Glutamatergic neuron (in vitro differentiated cells): ENCODE measurements around the gene LCP2. TPM values are rescaled to one million over a fixed set of nuclear protein-coding genes. Genes with fewer than 3 reads are reported as not detected.

Experiments
- DNase-seq: peaks from one replicate; pipeline ENCODE4 v3.0.0; 2022
- H3K27ac Mint-ChIP-seq: one replicate; pipeline ENCODE4 v1.8.0; 2020; ENCODE audit warnings: mild to moderate bottlenecking, mixed read lengths, inconsistent platforms; ENCODE audit not compliant: unreplicated experiment
- H3K27me3 Mint-ChIP-seq: one replicate; pipeline ENCODE4 v1.8.0; 2020; ENCODE audit warnings: mild to moderate bottlenecking, moderate library complexity, mixed read lengths, inconsistent platforms; ENCODE audit not compliant: unreplicated experiment
- H3K36me3 Mint-ChIP-seq: one replicate; pipeline ENCODE4 v1.8.0; 2020; ENCODE audit warnings: mild to moderate bottlenecking, mixed read lengths, inconsistent platforms; ENCODE audit not compliant: unreplicated experiment
- H3K4me1 Mint-ChIP-seq: one replicate; pipeline ENCODE4 v1.8.0; 2020; ENCODE audit warnings: mild to moderate bottlenecking, low read depth, mixed read lengths, inconsistent platforms; ENCODE audit not compliant: unreplicated experiment
- H3K4me3 Mint-ChIP-seq: one replicate; pipeline ENCODE4 v1.8.0; 2020; ENCODE audit warnings: mild to moderate bottlenecking, mixed read lengths, inconsistent platforms; ENCODE audit not compliant: unreplicated experiment
- H3K9me3 Mint-ChIP-seq: one replicate; pipeline ENCODE4 v1.8.0; 2020; ENCODE audit warnings: mild to moderate bottlenecking, moderate library complexity, mixed read lengths, inconsistent platforms; ENCODE audit not compliant: unreplicated experiment
- CTCF ChIP-seq: fragments of 200-600 bp; sonication (generic); IDR thresholded peaks from one replicate; pipeline ENCODE4 v1.5.0; 2021; ENCODE audit not compliant: partially characterized antibody, unreplicated experiment
- total RNA-seq: library from RNA; stranded (reverse); fragmentation: NEBNext Ultra II Directional; extraction: Animal tissue kit (Norgen Biotek cat#: 25700); gene quantifications from one replicate; pipeline ENCODE4 v1.2.1, GENCODE V29; 2021; ENCODE audit not compliant: unreplicated experiment

Gene LCP2
- total RNA-seq, 1 donor from 2014 or later, result not detected

GRCh38 chr5:170337045-170337733 is 39.6 kb upstream of the LCP2 start:
- no peak for DNase-seq
- no peak overlapping the region for H3K4me3 Mint-ChIP-seq
- no peaks in the 10 kb centered on the region for H3K36me3 Mint-ChIP-seq
- no peaks in the 10 kb centered on the region for H3K4me1 Mint-ChIP-seq
- H3K27ac Mint-ChIP-seq, result no peak overlapping the region
- peaks cover 7% of the 10 kb centered on the region for H3K27me3 Mint-ChIP-seq
- peaks cover 2% of the 10 kb centered on the region for H3K9me3 Mint-ChIP-seq
- TF ChIP-seq CTCF, result no peak

GRCh38 chr5:170336065-170336464 is 38.5 kb upstream of the LCP2 start:
- no peak for DNase-seq
- H3K27ac Mint-ChIP-seq, result no peak overlapping the region

GRCh38 chr5:170334626-170335025 is 37.0 kb upstream of the LCP2 start:
- Mint-ChIP-seq H3K27ac (no peak overlapping the region), H3K4me1 (no peaks in the 10 kb centered on the region), H3K36me3 (no peaks in the 10 kb centered on the region), H3K4me3 (no peak overlapping the region), H3K27me3 (peaks cover 9% of the 10 kb centered on the region), H3K9me3 (no peaks in the 10 kb centered on the region)
- DNase-seq, result no peak
- TF ChIP-seq CTCF, result no peak

More at GRCh38 chr5:170336065-170336464, 38.5 kb upstream of the LCP2 start:
- no peak overlapping the region for H3K4me3 Mint-ChIP-seq
- H3K9me3 Mint-ChIP-seq, result no peaks in the 10 kb centered on the region
- H3K27me3 Mint-ChIP-seq, result peaks cover 9% of the 10 kb centered on the region
- H3K4me1 Mint-ChIP-seq, result no peaks in the 10 kb centered on the region
- no peaks in the 10 kb centered on the region for H3K36me3 Mint-ChIP-seq
- no peak for TF ChIP-seq CTCF

DNA sequence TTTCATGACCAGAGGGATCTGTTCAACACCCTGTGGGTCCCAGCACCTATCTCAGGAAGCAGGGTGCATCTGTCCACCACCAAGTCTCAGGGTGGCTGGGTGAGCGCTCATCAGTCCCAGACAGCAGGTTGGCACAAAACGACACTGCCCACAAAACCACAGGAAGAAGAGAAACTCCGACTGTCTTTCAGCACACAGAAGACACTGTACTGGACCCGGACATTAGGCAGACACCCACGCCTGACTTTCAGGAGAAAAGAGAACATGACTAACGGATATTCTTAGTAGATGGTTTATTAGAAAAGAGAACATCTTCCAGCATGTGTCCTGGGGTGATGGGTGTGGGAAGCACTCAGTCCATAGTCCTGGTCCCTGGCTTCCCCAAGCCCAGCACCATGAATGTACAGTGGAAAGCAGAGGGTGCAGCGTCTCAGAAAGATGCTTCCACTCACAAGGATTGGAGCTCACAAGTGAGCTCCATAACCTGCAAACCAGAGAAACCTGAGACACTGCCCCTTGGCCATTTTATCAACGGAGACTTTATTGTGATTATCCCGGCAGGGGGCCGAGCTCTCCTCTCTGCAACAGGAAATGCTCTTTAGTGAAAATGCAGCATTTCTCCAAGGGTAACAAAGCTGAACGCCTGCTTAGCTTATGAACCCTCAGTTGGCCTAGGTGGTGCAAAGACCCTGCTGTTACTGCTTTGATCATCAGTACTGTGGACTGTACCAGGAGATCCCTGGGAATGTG is 35.8 kb upstream of the LCP2 start:
- Mint-ChIP-seq H3K9me3 (no peaks in the 10 kb centered on the region), H3K4me3 (no peak overlapping the region), H3K36me3 (no peaks in the 10 kb centered on the region), H3K27ac (no peak overlapping the region), H3K27me3 (peaks cover 9% of the 10 kb centered on the region), H3K4me1 (no peaks in the 10 kb centered on the region)
- no peak for TF ChIP-seq CTCF
- DNase-seq, result no peak

GRCh38 chr5:170332058-170332457 is 34.5 kb upstream of the LCP2 start:
- Mint-ChIP-seq H3K4me3 (no peak overlapping the region), H3K36me3 (no peaks in the 10 kb centered on the region), H3K9me3 (no peaks in the 10 kb centered on the region), H3K27me3 (peaks cover 9% of the 10 kb centered on the region), H3K27ac (no peak overlapping the region), H3K4me1 (no peaks in the 10 kb centered on the region)
- no peak for TF ChIP-seq CTCF
- no peak for DNase-seq
